ENCODE data around the gene NRP1.

The NRP1 gene

GRCh38 chr10:33315891-33316290 lies 18.6 kb downstream of the NRP1 start:
- Histone ChIP-seq H3K4me3 (replicated peaks; ENCODE audit: low read depth, low read length) (no peak overlapping the region), H3K27me3 (replicated peaks; ENCODE audit: control insufficient read depth, insufficient read depth, low read length) (no peaks in the 10 kb centered on the region), H3K36me3 (ENCODE audit: control insufficient read depth, insufficient read depth, low read length) (no peaks in the 10 kb centered on the region)
- DNase-seq (ENCODE audit: extremely low read depth, insufficient read length), result no peak
- no peak for TF ChIP-seq CTCF (IDR thresholded peaks at IDR 0.05; ENCODE audit: insufficient read depth, low read length, poor library complexity, severe bottlenecking)

GRCh38 chr10:33314811-33315561 lies 19.5 kb downstream of the NRP1 start:
- Histone ChIP-seq H3K4me3 (replicated peaks; ENCODE audit: low read depth, low read length) (no peak overlapping the region), H3K27me3 (replicated peaks; ENCODE audit: control insufficient read depth, insufficient read depth, low read length) (no peaks in the 10 kb centered on the region), H3K36me3 (ENCODE audit: control insufficient read depth, insufficient read depth, low read length) (no peaks in the 10 kb centered on the region)
- DNase-seq (ENCODE audit: extremely low read depth, insufficient read length), result no peak
- TF ChIP-seq CTCF (IDR thresholded peaks at IDR 0.05; ENCODE audit: insufficient read depth, low read length, poor library complexity, severe bottlenecking), result no peak

GRCh38 chr10:33311640-33312039 lies 22.8 kb downstream of the NRP1 start:
- DNase-seq (ENCODE audit: extremely low read depth, insufficient read length), result no peak
- H3K36me3 ChIP-seq (ENCODE audit: control insufficient read depth, insufficient read depth, low read length), result no peaks in the 10 kb centered on the region
- H3K27me3 ChIP-seq (replicated peaks; ENCODE audit: control insufficient read depth, insufficient read depth, low read length), result no peaks in the 10 kb centered on the region
- H3K4me3 ChIP-seq (replicated peaks; ENCODE audit: low read depth, low read length), result no peak overlapping the region
- TF ChIP-seq CTCF (IDR thresholded peaks at IDR 0.05; ENCODE audit: insufficient read depth, low read length, poor library complexity, severe bottlenecking), result no peak

- H3K4me3 ChIP-seq (replicated peaks; ENCODE audit: low read depth, low read length), result no peak overlapping the region
- no peak for TF ChIP-seq CTCF (IDR thresholded peaks at IDR 0.05; ENCODE audit: insufficient read depth, low read length, poor library complexity, severe bottlenecking)
- no peaks in the 10 kb centered on the region for H3K36me3 ChIP-seq (ENCODE audit: control insufficient read depth, insufficient read depth, low read length)
- no peak for DNase-seq (ENCODE audit: extremely low read depth, insufficient read length)
- H3K27me3 ChIP-seq (replicated peaks; ENCODE audit: control insufficient read depth, insufficient read depth, low read length), result no peaks in the 10 kb centered on the region
Observed at GRCh38 chr10:33310853-33311252, 23.6 kb downstream of the NRP1 start.

- TF ChIP-seq CTCF (IDR thresholded peaks at IDR 0.05; ENCODE audit: insufficient read depth, low read length, poor library complexity, severe bottlenecking), result no peak
- no peaks in the 10 kb centered on the region for H3K27me3 ChIP-seq (replicated peaks; ENCODE audit: control insufficient read depth, insufficient read depth, low read length)
- H3K4me3 ChIP-seq (replicated peaks; ENCODE audit: low read depth, low read length), result no peak overlapping the region
- no peak for DNase-seq (ENCODE audit: extremely low read depth, insufficient read length)
- no peaks in the 10 kb centered on the region for H3K36me3 ChIP-seq (ENCODE audit: control insufficient read depth, insufficient read depth, low read length)
Observed at GRCh38 chr10:33309406-33309805, 25.1 kb downstream of the NRP1 start.

GRCh38 chr10:33307835-33308234 lies 26.6 kb downstream of the NRP1 start:
- no peak for TF ChIP-seq CTCF (IDR thresholded peaks at IDR 0.05; ENCODE audit: insufficient read depth, low read length, poor library complexity, severe bottlenecking)
- no peaks in the 10 kb centered on the region for H3K36me3 ChIP-seq (ENCODE audit: control insufficient read depth, insufficient read depth, low read length)
- H3K27me3 ChIP-seq (replicated peaks; ENCODE audit: control insufficient read depth, insufficient read depth, low read length), result no peaks in the 10 kb centered on the region
- H3K4me3 ChIP-seq (replicated peaks; ENCODE audit: low read depth, low read length), result no peak overlapping the region
- no peak for DNase-seq (ENCODE audit: extremely low read depth, insufficient read length)

Data from GM06990 (cell line).